ENCODE measurements around the gene RNU1-3. TPM values are rescaled to one million over a fixed set of nuclear protein-coding genes. Genes with fewer than 3 reads are reported as not detected.
"Not testable (repeated sequence)": the region's sequence is repeated elsewhere in the genome, so short reads cannot be mapped to it uniquely, and the experiment has no call there.

RNU1-3 gene
- total and polyA plus RNA-seq, 2 experiments from 2014 or later = under 0.01 TPM; not detected in 1

GRCh38 chr1:16656574-16656973 is 10.2 kb downstream of the RNU1-3 start:
- not testable (repeated sequence) for H3K79me2 ChIP-seq; H3K36me3 ChIP-seq (replicated peaks; ENCODE audit: insufficient read depth, low read depth); DNase-seq (ENCODE audit: low spot score); H3K27ac ChIP-seq; H3K4me2 ChIP-seq; H4K20me1 ChIP-seq (ENCODE audit: insufficient read depth, poor library complexity, severe bottlenecking); H3K9me3 ChIP-seq (ENCODE audit: low read depth); H2AFZ ChIP-seq; H3K27me3 ChIP-seq; H3K4me3 ChIP-seq; H3K9me2 ChIP-seq (replicated peaks; ENCODE audit: insufficient read depth); H3K4me1 ChIP-seq (ENCODE audit: insufficient read depth)
- WGBS (ENCODE audit: low lambda C conversion rate, missing lambda C conversion rate) = no CpG with 5 or more reads among the region's 6 CpGs

- not testable (repeated sequence) for H4K20me1 ChIP-seq (ENCODE audit: insufficient read depth, poor library complexity, severe bottlenecking); H3K27me3 ChIP-seq; H3K9me3 ChIP-seq (ENCODE audit: low read depth); H3K36me3 ChIP-seq (replicated peaks; ENCODE audit: insufficient read depth, low read depth); H3K4me3 ChIP-seq; H3K9me2 ChIP-seq (replicated peaks; ENCODE audit: insufficient read depth); H3K4me1 ChIP-seq (ENCODE audit: insufficient read depth); H3K27ac ChIP-seq; DNase-seq (ENCODE audit: low spot score); H3K4me2 ChIP-seq; H2AFZ ChIP-seq; H3K79me2 ChIP-seq
- WGBS (ENCODE audit: low lambda C conversion rate, missing lambda C conversion rate) = 97% methylated on average over 1 of the region's 1 CpG
Measured at GRCh38 chr1:16651560-16651959, 15.2 kb downstream of the RNU1-3 start.

DNA sequence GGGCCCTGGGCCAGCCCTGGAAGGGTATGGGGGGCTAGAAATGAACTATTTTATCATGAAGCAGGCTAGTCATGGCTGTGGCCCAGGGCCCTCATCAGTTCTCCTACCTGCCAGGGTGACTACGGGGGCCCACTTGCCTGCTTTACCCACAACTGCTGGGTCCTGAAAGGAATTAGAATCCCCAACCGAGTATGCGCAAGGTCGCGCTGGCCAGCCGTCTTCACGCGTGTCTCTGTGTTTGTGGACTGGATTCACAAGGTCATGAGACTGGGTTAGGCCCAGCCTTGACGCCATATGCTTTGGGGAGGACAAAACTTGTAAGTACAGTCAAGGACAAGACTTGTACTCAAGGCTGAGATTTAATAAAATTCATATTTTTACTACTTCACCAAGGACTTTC is 16.8 kb downstream of the RNU1-3 start:
- not testable (repeated sequence) for H3K9me3 ChIP-seq (ENCODE audit: low read depth); H3K36me3 ChIP-seq (replicated peaks; ENCODE audit: insufficient read depth, low read depth); DNase-seq (ENCODE audit: low spot score); H3K4me1 ChIP-seq (ENCODE audit: insufficient read depth); H3K27ac ChIP-seq; H3K4me2 ChIP-seq; H3K9me2 ChIP-seq (replicated peaks; ENCODE audit: insufficient read depth); H3K4me3 ChIP-seq; H2AFZ ChIP-seq; H3K27me3 ChIP-seq; H3K79me2 ChIP-seq; H4K20me1 ChIP-seq (ENCODE audit: insufficient read depth, poor library complexity, severe bottlenecking)
- whole genome bisulfite sequencing (ENCODE audit: low lambda C conversion rate, missing lambda C conversion rate) = 77% methylated on average over 9 of the region's 9 CpGs

- not testable (repeated sequence) for DNase-seq (ENCODE audit: low spot score); H2AFZ ChIP-seq
Measured at GRCh38 chr1:16649390-16649789, 17.4 kb downstream of the RNU1-3 start.

GRCh38 chr1:16648756-16649155 is 18.0 kb downstream of the RNU1-3 start:
- H3K9me2 ChIP-seq (replicated peaks; ENCODE audit: insufficient read depth); H3K27ac ChIP-seq; H3K36me3 ChIP-seq (replicated peaks; ENCODE audit: insufficient read depth, low read depth); H2AFZ ChIP-seq; H3K4me1 ChIP-seq (ENCODE audit: insufficient read depth); H4K20me1 ChIP-seq (ENCODE audit: insufficient read depth, poor library complexity, severe bottlenecking); H3K4me2 ChIP-seq; DNase-seq (ENCODE audit: low spot score); H3K4me3 ChIP-seq; H3K79me2 ChIP-seq; H3K9me3 ChIP-seq (ENCODE audit: low read depth); H3K27me3 ChIP-seq: not testable (repeated sequence)
- no CpG with 5 or more reads among the region's 8 CpGs for WGBS (ENCODE audit: low lambda C conversion rate, missing lambda C conversion rate)

More at GRCh38 chr1:16649390-16649789, 17.4 kb downstream of the RNU1-3 start:
- H3K27ac ChIP-seq; H3K4me2 ChIP-seq; H3K4me1 ChIP-seq (ENCODE audit: insufficient read depth); H3K9me2 ChIP-seq (replicated peaks; ENCODE audit: insufficient read depth); H4K20me1 ChIP-seq (ENCODE audit: insufficient read depth, poor library complexity, severe bottlenecking); H3K36me3 ChIP-seq (replicated peaks; ENCODE audit: insufficient read depth, low read depth); H3K27me3 ChIP-seq; H3K79me2 ChIP-seq; H3K9me3 ChIP-seq (ENCODE audit: low read depth); H3K4me3 ChIP-seq: not testable (repeated sequence)
- 78% methylated on average over 5 of the region's 6 CpGs for WGBS (ENCODE audit: low lambda C conversion rate, missing lambda C conversion rate)

DNA sequence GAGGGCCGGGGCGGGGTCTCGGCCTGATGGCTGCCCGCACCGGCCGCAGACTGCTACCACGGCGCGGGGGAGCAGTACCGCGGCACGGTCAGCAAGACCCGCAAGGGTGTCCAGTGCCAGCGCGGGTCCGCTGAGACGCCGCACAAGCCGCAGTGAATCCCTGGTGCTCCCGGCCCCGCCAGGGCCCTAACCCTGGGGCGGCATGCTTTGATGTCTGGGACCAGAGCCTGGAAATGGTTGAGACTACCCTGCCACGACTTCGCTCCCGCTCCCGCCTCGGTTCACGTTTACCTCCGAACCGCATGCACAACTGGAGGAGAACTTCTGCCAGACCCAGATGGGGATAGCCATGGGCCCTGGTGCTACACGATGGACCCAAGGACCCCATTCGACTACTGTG is 18.5 kb downstream of the RNU1-3 start:
- not testable (repeated sequence) for H3K36me3 ChIP-seq (replicated peaks; ENCODE audit: insufficient read depth, low read depth); H3K9me3 ChIP-seq (ENCODE audit: low read depth); H2AFZ ChIP-seq; H3K4me2 ChIP-seq; H3K9me2 ChIP-seq (replicated peaks; ENCODE audit: insufficient read depth); H3K4me3 ChIP-seq; H3K27me3 ChIP-seq; DNase-seq (ENCODE audit: low spot score); H4K20me1 ChIP-seq (ENCODE audit: insufficient read depth, poor library complexity, severe bottlenecking); H3K27ac ChIP-seq
- Histone ChIP-seq H3K79me2 (peaks cover 12% of the 10 kb centered on the region), H3K4me1 (ENCODE audit: insufficient read depth) (peaks cover 14% of the 10 kb centered on the region)
- WGBS (ENCODE audit: low lambda C conversion rate, missing lambda C conversion rate) = 54% methylated on average over 15 of the region's 32 CpGs

DNA sequence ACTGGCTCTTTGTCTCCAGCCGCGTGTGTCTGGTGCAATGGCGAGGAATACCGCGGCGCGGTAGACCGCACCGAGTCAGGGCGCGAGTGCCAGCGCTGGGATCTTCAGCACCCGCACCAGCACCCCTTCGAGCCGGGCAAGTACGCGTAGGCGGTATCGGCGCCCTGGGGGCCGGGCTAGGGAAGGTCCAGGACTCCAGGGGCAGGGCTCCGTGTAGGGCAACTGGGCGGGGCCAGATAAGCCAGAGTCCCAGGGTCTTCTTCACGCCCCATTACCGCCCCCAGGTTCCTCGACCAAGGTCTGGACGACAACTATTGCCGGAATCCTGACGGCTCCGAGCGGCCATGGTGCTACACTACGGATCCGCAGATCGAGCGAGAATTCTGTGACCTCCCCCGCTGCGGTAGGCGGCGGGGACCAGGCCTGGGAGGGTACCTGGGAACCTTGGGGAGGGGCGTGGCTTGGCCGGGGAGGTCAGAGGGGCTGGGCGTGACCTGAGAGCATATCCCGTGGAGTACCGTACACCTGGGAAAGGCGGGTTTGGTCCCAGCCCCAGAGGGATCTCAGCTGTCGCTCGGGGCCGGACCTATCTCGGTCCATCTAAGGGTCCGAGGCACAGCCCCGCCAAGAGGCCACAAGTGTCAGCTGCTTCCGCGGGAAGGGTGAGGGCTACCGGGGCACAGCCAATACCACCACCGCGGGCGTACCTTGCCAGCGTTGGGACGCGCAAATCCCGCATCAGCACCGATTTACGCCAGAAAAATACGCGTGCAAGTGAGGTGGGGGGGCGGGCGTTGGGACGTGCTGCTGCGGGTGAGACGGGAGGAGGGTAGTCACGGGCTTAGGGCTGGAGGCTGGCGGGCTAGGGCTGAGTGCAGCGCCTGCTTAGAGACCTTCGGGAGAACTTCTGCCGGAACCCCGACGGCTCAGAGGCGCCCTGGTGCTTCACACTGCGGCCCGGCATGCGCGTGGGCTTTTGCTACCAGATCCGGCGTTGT is 19.3 kb downstream of the RNU1-3 start:
- not testable (repeated sequence) for H3K4me3 ChIP-seq
- 15% methylated on average over 58 of the region's 84 CpGs for WGBS (ENCODE audit: low lambda C conversion rate, missing lambda C conversion rate)

DNA sequence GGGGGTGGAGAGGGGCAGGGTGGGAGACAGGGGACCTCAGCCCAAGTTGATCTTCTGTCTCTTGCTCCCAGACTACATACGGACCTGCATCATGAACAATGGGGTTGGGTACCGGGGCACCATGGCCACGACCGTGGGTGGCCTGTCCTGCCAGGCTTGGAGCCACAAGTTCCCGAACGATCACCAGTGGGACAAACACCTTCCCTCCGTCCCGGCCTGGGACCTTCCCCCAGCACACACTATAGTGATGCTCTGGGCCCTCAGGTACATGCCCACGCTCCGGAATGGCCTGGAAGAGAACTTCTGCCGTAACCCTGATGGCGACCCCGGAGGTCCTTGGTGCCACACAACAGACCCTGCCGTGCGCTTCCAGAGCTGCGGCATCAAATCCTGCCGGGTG is 20.0 kb downstream of the RNU1-3 start:
- H3K27me3 ChIP-seq; H3K36me3 ChIP-seq (replicated peaks; ENCODE audit: insufficient read depth, low read depth); H3K4me3 ChIP-seq; H3K9me2 ChIP-seq (replicated peaks; ENCODE audit: insufficient read depth); H2AFZ ChIP-seq; H4K20me1 ChIP-seq (ENCODE audit: insufficient read depth, poor library complexity, severe bottlenecking); H3K4me2 ChIP-seq; DNase-seq (ENCODE audit: low spot score); H3K9me3 ChIP-seq (ENCODE audit: low read depth); H3K27ac ChIP-seq: not testable (repeated sequence)
- Histone ChIP-seq H3K79me2 (peaks cover 26% of the 10 kb centered on the region), H3K4me1 (ENCODE audit: insufficient read depth) (peaks cover 23% of the 10 kb centered on the region)
- 90% methylated on average over 17 of the region's 17 CpGs for WGBS (ENCODE audit: low lambda C conversion rate, missing lambda C conversion rate)

More for the DNA sequence above, 19.3 kb downstream of the RNU1-3 start:
- not testable (repeated sequence) for H3K27me3 ChIP-seq; H3K27ac ChIP-seq; H3K9me2 ChIP-seq (replicated peaks; ENCODE audit: insufficient read depth); DNase-seq (ENCODE audit: low spot score); H4K20me1 ChIP-seq (ENCODE audit: insufficient read depth, poor library complexity, severe bottlenecking); H3K9me3 ChIP-seq (ENCODE audit: low read depth); H3K36me3 ChIP-seq (replicated peaks; ENCODE audit: insufficient read depth, low read depth)
- H3K4me2 ChIP-seq = peak overlapping the region; percentile 79
- peak overlapping the region; percentile 55 for H2AFZ ChIP-seq
- H3K4me1 ChIP-seq (ENCODE audit: insufficient read depth) = peaks cover 20% of the 10 kb centered on the region
- peaks cover 19% of the 10 kb centered on the region for H3K79me2 ChIP-seq
